NCI-H69 (cell line): Measurements from ENCODE around the gene TCEANC2.
"Not testable (repeated sequence)": the region's sequence is repeated elsewhere in the genome, so short reads cannot be mapped to it uniquely, and the experiment has no call there.

Source experiments
- DNase-seq: peaks from one replicate; lab custom pipeline; 2025; lab: John Stamatoyannopoulos, UW

TCEANC2 gene

GRCh38 chr1:54027848-54028247 lies 25.6 kb upstream of the TCEANC2 start:
- peak; percentile 56 for DNase-seq

GRCh38 chr1:54028306-54029251 lies 24.8 kb upstream of the TCEANC2 start:
- DNase-seq, result no peak

DNA sequence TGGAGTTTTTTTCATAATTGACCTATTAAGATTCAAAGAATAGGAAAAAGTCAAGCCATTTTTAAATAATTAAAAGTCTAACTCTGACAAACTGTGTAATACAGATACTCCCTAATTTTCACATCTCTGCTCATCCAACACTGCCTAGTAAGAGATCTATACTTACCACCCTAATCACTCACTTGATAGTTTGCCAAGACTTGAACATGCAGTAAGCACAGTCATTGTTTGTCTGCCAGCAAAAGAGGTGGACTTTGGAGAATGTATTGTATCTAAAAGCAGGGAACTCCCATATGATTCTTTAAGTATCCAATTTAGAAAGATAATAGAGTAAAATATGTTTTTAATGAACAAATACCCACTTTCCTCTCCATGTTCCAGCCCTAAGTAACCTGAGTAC lies 15.9 kb upstream of the TCEANC2 start:
- peak; percentile 45 for DNase-seq

DNA sequence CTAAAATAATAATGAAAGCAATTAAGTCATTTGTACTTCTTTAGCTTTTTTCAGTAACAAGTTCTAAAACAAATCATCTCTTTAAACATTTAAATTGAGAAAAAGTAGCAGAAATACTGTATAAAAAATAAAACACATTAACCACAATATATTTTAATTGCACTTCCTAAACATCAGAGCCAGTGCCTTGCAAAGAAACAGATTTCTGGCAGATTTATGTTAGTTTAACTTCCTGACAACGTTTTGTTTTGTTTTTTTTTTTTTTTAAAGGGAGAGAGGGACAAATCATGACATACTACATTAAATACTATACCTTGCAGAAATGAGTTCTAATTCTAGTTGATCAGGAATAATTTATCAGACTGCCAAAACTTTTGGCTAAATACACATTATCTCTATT lies 11.6 kb upstream of the TCEANC2 start:
- DNase-seq, result no peak

DNA sequence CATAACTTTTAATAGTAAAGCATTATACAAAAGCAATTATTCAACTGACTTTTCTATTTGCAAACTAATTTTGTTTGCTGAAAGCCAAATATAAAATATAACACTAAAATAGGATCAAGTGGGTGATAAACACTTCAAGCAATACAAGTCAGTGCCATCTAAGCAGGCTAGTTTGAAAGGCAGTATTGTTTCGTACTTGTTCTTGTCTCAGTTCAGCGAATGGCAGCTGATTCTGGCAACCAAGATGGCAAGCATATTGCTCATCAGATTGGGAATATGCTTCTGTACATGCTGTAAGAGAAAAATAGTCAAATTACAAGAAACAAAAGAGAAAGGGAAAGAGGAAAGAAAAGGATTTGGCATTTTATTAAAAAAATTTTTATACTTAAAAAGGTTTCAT lies 7.9 kb upstream of the TCEANC2 start:
- DNase-seq, result no peak

DNA sequence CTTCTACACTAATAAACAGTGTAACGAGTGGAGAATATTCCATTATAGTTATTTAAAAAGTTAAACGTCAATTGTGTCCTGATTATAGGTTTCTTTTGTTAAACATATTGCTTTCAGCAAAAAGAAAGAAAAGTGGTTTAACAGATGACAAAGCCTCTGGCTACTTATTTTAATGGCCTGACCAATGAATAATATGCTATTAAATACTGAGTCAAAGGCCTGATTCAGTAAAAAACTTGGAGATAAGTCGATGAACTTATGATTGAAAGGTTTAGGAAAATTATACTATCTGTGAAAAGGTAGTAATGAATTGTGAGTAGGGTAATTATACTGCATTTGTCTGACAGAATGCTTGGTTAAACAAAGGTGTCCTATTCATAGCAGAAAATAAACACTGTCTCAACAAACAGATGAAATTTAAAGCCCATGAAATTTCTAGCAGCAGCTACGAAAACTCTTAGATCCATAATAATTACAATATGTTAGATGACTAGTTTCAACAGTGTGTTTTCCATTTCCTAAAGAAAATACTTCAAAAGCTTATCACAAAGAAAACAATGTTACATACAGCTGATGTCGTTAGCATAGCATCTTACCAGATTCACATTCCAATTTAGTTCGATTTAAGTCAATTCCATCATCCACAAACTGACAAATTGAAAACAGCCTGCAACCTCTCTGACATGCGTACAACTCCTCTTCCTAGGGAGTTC lies 6.6 kb upstream of the TCEANC2 start:
- DNase-seq, result peak; percentile 82

DNA sequence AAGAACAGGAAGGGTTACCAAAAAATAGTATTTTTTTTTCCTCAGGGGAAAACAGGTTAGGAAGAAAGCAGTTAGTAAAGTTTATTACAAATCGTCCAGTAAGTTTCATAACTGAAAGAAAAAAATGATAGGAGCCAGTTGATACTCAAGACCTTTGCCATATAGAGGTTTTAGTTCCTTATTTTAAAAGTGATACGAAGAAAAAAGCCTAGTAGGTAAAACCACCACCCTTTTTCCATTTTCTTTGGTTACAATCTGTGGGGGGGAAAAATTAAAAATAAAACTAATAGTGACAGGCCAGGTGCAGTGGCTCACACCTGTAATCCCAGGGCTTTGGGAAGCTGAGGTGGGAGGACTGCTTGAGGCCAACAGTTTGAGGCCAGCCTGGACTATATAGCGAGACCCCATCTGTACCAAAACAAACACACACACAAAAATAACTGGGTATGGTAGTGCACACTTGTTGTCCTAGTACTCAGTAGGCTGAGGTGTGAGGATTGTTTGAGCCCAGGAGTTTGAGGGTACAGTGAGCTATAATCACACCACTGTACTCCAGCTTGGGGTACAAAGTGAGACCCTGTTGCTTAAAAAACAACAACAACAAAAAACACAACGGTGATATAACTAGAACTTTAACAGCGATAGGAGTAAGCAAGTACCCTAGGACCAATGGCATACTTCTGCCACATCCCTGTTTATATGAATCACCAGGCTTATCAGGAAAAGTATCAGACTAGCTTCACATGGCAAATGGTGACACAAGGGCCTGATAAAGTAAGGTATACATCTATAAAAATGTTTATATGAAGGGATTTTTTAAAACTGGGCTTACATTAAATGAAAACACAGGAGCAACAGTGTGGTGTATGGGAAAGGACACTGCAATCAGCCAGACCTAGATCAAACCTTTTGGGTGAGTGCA lies 5.8 kb upstream of the TCEANC2 start:
- no peak for DNase-seq

- DNase-seq, result not testable (repeated sequence)
These were observed 3.0 kb upstream of the TCEANC2 start for GRCh38 chr1:54050435-54050834.

DNA sequence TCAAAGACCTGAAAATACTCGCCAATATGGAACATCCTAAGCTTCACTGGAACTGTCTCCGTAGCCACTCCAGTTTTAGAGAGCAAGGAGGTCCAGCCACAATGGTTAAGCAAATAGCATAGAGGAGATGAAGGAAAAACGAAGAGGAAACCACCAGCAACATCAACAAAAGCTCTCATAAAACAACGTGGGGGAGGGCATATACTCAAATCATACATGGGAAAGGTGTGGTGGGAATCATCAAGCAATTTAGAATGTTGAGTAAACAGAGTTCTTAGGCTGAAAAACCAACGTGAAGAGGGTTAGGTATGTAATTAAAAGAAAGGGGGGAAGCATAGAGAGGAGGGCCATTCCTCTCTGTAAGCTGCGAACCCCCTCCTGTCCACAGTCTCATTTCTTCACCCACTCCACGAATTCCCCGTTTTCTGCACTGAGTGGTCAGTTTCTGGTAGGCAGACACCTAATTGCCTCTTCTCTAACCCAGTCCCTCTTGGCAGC lies 1.4 kb upstream of the TCEANC2 start:
- DNase-seq, result peak; percentile 65

DNA sequence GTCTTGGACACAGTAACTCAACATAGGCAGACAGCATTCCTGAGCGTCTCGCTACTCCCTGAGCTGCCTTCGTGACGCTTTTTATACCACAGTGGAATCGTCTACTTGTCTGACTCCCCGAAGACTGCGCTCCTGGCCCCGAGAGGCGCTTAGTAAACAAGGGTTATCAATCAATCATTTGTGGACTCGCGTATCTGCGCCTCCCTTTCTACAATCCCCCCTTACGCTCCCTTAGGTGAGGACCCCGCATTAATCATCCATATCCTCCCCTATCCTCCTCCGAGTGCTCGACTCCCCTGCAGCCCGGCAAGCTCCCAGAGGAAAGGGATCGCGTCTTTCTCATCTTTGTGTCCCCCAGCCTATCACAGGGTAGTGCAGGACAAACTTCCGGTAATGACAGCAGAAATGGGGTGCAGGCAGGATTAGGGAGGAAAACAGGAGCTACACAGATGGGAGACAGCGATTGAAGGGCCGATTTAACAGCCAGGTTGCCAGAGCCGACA lies 926 bp upstream of the TCEANC2 start:
- DNase-seq, result peak; percentile 72

DNA sequence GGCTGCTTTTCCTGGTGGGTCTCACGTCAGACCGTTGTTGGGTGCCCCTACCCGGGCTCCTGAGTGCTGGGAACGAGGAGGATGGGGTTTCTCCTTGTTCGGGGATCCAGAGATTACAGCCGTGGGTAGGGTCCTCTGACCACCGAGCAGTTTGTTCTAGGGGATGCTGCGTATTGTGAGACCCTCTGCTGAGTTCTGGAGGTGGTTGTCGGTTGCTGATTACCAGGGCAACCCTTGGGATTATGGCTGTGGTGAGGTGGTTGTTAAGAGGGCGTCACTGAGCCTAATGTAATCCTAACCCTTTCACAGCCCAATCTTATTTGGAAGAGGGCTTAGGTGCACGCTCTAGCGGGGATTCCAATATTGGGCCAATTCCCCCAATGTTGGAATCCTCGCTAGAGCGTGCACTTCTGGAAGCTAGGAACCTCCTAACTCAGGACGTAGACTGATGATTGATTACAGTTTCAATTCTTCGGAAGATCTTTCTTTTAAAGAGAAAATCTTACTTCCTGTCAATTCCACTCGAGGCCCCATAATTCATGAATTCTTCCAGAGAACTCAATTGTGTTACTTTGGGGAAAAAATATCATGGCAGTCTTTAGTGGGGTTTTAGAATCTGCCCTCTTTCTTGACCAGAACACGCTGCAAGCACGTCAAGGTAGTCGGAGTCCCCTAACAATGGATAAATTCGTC lies 483 bp downstream of the TCEANC2 start:
- peak; percentile 66 for DNase-seq

GRCh38 chr1:54054438-54054749 lies 986 bp downstream of the TCEANC2 start:
- DNase-seq, result peak; percentile 34

DNA sequence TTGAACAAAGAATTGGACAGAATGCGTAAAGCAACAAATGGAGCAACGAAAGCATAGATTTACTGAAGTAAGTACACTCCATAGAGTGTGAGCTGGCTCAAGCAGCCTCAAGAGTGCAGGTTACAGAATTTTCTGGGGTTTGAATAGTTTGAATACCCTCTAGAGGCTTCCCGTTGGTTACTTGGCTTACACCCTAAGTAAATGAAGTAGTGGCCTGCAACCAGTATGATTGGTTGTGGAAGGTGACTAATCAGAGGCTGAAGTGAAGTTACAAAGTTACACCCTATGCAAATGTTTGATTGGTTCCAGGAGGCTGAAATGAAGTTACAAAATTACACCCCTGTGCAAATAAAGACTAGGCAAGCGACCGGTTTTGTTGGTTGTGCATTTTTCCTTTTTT lies 10.9 kb downstream of the TCEANC2 start:
- DNase-seq, result no peak

DNA sequence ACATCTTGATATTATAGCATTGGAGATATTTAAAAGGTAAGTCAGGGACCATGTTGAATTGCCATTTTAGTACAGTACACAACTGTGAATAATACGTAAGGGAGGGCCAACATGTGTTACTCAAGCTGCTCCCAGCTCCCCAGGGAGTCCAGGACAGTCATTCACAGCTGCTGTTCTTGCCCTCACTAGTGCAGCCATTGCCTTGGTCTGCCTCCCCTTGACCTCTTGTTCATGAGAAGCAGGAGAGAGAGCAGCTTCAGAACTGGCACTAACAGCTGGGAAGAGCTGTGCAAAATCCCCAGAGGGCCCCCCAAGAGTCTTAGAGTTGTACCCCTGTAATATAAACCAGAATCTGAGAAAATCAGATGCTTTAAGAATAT lies 16.4 kb downstream of the TCEANC2 start:
- DNase-seq, result peak; percentile 81

- DNase-seq, result peak; percentile 73
These were observed 16.9 kb downstream of the TCEANC2 start for GRCh38 chr1:54070171-54070837.

DNA sequence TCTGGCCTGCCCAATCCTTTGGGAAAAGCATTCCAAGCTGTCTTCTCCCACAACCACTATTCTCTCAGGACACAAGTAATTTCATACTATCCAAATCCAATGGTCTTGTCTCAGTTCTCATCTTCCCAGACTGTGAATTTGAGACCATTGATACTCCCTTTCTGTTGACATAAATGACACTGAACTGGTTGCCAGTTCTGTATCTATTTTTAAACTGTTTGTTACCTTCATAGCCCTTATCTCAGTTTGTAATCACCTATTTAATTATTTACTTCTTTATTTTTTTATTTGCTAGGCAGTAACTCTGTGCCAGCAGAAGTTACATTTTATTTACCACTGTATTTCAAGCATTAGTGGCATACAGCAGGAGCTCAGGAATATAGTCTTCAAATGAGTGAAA lies 24.0 kb downstream of the TCEANC2 start:
- DNase-seq, result no peak

GRCh38 chr1:54080598-54081049 lies 27.2 kb downstream of the TCEANC2 start:
- no peak for DNase-seq

DNA sequence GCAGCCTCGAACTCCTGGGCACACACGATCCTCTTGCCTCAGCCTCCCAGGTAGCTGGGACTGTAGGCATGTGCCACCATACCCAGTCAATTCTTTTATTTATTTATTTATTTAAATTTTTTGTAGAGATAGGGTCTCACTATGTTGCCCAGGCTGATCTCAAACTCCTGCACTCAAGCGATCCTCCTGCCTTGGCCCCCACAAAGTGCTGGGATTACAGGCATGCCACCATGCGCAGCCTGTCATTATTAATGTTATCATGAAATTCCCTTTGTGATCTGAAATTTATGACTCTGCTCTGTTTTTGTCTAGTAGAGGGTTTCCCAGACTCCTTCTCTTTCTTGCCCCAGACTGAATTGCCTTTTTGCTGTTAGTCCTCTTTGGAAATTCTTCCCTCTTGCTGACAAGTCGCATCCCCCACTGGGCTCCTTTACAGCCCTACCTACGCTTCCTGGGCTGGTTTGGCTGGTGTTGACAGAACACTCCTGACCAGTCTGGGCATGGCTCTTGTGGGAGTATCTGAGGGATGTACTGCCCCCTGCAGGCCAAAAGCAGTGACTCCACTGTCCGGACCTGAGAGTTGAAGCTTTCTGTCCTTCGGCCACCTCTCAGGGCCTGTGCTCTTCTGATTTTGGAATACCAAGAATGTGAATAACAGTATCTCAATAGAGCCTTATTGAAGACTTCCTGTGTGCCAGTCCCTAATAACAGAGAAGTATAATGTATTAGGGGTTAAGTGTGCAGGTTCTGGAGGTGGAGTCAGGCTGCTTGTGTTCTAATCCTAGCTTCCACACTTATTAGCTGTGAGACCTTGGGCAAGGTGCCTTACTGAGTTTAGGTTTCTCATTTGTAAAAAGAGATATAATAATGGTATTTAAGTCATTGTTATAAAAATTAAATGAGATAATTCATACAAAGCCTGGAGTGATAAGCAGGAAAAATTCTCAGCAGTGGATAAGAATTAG lies 28.2 kb downstream of the TCEANC2 start:
- peak; percentile 78 for DNase-seq

DNA sequence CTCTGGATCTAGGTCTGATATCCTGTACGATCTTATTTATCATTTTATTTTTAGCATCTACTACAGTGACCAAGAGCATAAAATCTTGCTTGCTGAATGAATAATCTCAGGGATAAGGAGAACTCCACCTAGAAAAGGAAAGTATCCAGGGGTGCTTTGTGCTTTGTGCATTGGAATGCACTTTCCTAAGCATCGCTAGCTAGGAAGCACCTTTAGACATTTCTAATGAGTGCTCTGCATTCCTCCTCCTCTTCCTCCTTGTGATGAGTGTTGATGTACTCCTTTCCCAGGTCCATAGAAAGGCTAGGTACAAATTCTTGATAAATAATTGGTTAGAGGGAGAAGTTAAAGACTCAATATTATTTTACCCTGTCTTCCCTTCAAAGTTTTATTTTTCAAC lies 31.4 kb downstream of the TCEANC2 start:
- no peak for DNase-seq
